Stimulated activated naive B cell treated with anti-CD40 and anti-IgM and Interleukin-4, amounts not matched to agents 10 μg/mL and 1 μg/mL and 100 μg/mL, for 72 hours (primary cell): Measurements from ENCODE around the gene ZNF652.
A peak's percentile ranks its signal among the peaks of the same experiment; 100 is the strongest.
"Not testable (repeated sequence)": the region's sequence is repeated elsewhere in the genome, so short reads cannot be mapped to it uniquely, and the experiment has no call there.

Experiments used
- ATAC-seq, 2 donors: fragments of 150-1000 bp; cut with Tn5 transposase; replicated peaks; 2 replicates each; pipeline ENCODE4 v1.10.0; 2021; ENCODE audit warnings: moderate library complexity in 1 of 2
- DNase-seq: peaks from one replicate; pipeline ENCODE4 v3.0.0; 2021
- H3K27ac Mint-ChIP-seq: one replicate; pipeline ENCODE4 v1.8.0; 2022; ENCODE audit warnings: mild to moderate bottlenecking, mixed read lengths
- H3K27me3 Mint-ChIP-seq, 2 donors: one replicate each; pipeline ENCODE4 v1.8.0; 2022; ENCODE audit warnings: mixed read lengths in 2 of 2
- H3K36me3 Mint-ChIP-seq, 2 donors: one replicate each; pipeline ENCODE4 v1.8.0; 2022; ENCODE audit warnings: mixed read lengths in 2 of 2, mild to moderate bottlenecking in 1 of 2
- H3K4me1 Mint-ChIP-seq, 2 donors: one replicate each; pipeline ENCODE4 v1.8.0; 2022; ENCODE audit warnings: mixed read lengths in 2 of 2, mild to moderate bottlenecking in 1 of 2
- H3K4me3 Mint-ChIP-seq, 2 donors: one replicate each; pipeline ENCODE4 v1.8.0; 2022; ENCODE audit warnings: mild to moderate bottlenecking in 2 of 2, mixed read lengths in 2 of 2, moderate library complexity in 1 of 2
- H3K9me3 Mint-ChIP-seq, 2 donors: one replicate each; pipeline ENCODE4 v1.8.0; 2022; ENCODE audit warnings: mixed read lengths in 2 of 2, mild to moderate bottlenecking in 1 of 2

ZNF652 gene

DNA sequence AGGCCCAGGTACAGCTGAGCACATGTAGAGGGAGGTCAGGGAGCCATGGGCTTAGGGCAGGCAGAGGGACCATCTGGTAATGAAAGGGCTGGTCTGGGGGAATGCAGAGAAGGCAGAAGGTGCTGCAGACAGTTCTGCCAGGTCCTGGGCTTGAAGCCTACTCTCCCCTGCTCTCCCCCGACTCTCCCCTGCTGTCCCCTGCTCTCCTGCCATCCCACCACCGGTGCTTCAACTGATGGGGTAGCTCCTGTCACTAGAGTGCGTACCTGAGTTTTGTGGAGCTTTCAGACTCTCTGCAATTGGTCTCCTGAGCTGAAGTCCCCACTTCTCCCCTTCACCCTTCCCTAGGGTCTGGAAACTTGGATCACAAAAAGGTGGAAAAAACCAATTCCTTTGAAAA lies 94.1 kb downstream of the ZNF652 start:
- Mint-ChIP-seq H3K27ac (no peak overlapping the region), H3K36me3 (no peaks in the 10 kb centered on the region), H3K9me3 (no peaks in the 10 kb centered on the region), H3K4me3 (no peak overlapping the region), H3K4me1 (no peaks in the 10 kb centered on the region), H3K27me3 (peaks cover 12 to 25% of the 10 kb centered on the region in 2 donors)
- ATAC-seq: no peak
- DNase-seq: no peak

- no peak overlapping the region for H3K4me3 Mint-ChIP-seq
- no peaks in the 10 kb centered on the region for H3K36me3 Mint-ChIP-seq
- DNase-seq (no peak), ATAC-seq (no peak)
- no peak overlapping the region for H3K27ac Mint-ChIP-seq
- no peaks in the 10 kb centered on the region for H3K9me3 Mint-ChIP-seq
- peaks cover under 1% of the 10 kb centered on the region in 2 donors for H3K4me1 Mint-ChIP-seq
- H3K27me3 Mint-ChIP-seq: peaks cover 21 to 25% of the 10 kb centered on the region in 2 donors
These were observed 95.8 kb downstream of the ZNF652 start for GRCh38 chr17:49266233-49266632.

- not testable (repeated sequence) for H3K36me3 Mint-ChIP-seq, ATAC-seq, H3K4me1 Mint-ChIP-seq, DNase-seq, H3K9me3 Mint-ChIP-seq, H3K4me3 Mint-ChIP-seq, H3K27ac Mint-ChIP-seq
- peaks cover 18 to 27% of the 10 kb centered on the region in 2 donors for H3K27me3 Mint-ChIP-seq
These were observed 100.5 kb downstream of the ZNF652 start for GRCh38 chr17:49261540-49261939.

GRCh38 chr17:49260817-49261291 lies 101.2 kb downstream of the ZNF652 start:
- H3K36me3 Mint-ChIP-seq: no peaks in the 10 kb centered on the region
- H3K9me3 Mint-ChIP-seq: no peaks in the 10 kb centered on the region
- peaks cover 18 to 27% of the 10 kb centered on the region in 2 donors for H3K27me3 Mint-ChIP-seq
- peak overlapping the region; percentile 31 for H3K27ac Mint-ChIP-seq
- DNase-seq (no peak), ATAC-seq (peak; percentile 3 to 14)
- peaks cover 7 to 9% of the 10 kb centered on the region in 2 donors for H3K4me1 Mint-ChIP-seq
- H3K4me3 Mint-ChIP-seq: peak overlapping the region; percentile 76 to 85

DNA sequence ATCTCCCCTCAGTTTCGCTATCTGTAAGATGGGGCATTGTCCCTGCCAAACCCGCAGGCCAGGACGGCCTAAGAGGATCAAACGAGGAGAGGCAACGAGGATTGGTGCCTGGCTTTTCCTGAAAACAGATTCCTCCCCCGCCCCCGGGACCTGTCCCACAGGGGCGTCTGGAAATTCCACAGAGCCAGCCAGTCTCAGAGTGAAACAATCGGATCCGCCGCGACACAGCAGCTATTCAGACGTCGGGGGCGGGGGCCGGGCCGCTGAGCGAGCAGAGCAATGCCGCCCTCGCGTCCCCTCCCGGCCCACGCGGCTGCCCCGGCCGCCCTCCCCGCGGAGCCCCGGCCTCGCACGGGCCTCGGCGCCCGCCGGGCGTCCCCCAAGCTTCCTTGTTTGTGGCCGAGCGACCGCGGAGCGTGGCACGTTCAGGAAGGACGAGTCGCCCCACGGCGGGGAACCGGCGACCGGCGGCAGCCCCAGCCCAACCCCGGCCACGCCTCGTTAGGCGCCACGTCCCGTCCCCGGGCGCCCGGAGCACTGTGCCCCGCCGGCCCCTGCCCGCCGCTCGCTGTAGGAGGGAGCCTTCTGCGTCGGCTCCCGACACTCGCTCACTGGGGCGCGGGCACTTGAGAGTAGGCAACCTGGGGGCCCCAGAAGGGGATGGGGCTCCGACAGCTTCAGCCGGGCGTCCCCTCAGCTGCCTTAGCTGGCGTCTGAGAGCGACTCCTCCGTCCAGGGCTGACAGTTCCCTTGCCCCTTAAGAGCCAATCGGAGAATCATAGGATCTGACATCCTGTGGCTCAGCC lies 101.8 kb downstream of the ZNF652 start:
- no peaks in the 10 kb centered on the region for H3K36me3 Mint-ChIP-seq
- H3K27ac Mint-ChIP-seq: peak overlapping the region; percentile 84
- peak overlapping the region; percentile 85 for H3K4me3 Mint-ChIP-seq
- ATAC-seq: peak; percentile 82 to 83
- DNase-seq: peak; percentile 33
- H3K27me3 Mint-ChIP-seq: peaks cover 16 to 27% of the 10 kb centered on the region in 2 donors
- H3K4me1 Mint-ChIP-seq: peaks cover 7 to 9% of the 10 kb centered on the region in 2 donors
- H3K9me3 Mint-ChIP-seq: no peaks in the 10 kb centered on the region

DNA sequence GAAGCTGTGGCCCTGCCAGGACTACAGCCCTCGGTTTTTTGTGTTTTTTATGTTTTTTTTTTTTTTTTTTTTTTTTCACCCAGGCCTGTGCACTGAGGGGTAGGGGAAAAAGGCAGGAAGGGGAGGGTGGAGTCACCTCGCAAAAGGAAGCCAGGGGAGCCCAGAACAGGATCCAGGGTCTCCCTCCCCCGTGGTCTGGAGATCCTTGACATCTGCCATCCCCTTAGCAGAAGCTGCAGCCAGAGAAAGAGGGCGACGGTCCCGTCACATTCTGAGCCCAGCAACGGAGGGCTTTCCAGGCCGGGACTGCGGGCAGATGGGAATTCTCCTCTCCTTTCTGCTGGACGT lies 102.4 kb downstream of the ZNF652 start:
- Mint-ChIP-seq H3K36me3 (no peaks in the 10 kb centered on the region), H3K4me3 (peak overlapping the region; percentile 85), H3K4me1 (peaks cover 7 to 9% of the 10 kb centered on the region in 2 donors), H3K9me3 (no peaks in the 10 kb centered on the region), H3K27ac (no peak overlapping the region), H3K27me3 (peaks cover 10 to 27% of the 10 kb centered on the region in 2 donors)
- peak; percentile 4 to 8 for ATAC-seq
- no peak for DNase-seq

GRCh38 chr17:49258394-49258793 lies 103.7 kb downstream of the ZNF652 start:
- Mint-ChIP-seq H3K36me3 (no peaks in the 10 kb centered on the region), H3K4me1 (peaks cover 7 to 9% of the 10 kb centered on the region in 2 donors), H3K27me3 (peaks cover 3 to 19% of the 10 kb centered on the region in 2 donors), H3K27ac (no peak overlapping the region), H3K9me3 (no peaks in the 10 kb centered on the region), H3K4me3 (no peak overlapping the region)
- no peak for DNase-seq
- ATAC-seq: no peak

GRCh38 chr17:49255125-49255524 lies 106.9 kb downstream of the ZNF652 start:
- H3K9me3 Mint-ChIP-seq: no peaks in the 10 kb centered on the region
- H3K4me1 Mint-ChIP-seq: no peaks in the 10 kb centered on the region
- H3K36me3 Mint-ChIP-seq: no peaks in the 10 kb centered on the region
- H3K4me3 Mint-ChIP-seq: no peak overlapping the region
- no peak overlapping the region for H3K27ac Mint-ChIP-seq
- peaks cover 7 to 15% of the 10 kb centered on the region in 2 donors for H3K27me3 Mint-ChIP-seq
- no peak for DNase-seq
- no peak for ATAC-seq

DNA sequence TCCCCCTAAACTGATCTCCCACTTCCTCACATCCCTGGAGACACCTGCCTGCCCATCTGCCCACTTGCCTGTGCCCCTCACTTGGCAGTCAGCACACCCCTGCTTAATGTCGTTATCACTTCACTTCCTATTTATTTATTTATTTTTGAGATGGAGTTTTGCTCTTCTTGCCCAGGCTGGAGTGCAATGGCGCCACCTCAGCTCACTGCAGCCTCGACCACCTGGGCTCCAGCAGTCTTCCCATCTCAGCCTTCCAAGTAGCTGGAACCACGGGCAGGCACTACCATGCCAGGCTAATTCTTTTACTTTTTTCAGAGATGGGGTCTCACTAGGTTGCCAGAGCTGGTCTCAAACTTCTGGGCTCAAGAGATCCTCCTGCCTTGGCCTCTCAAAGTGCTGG lies 108.0 kb downstream of the ZNF652 start:
- Mint-ChIP-seq H3K9me3 (no peaks in the 10 kb centered on the region), H3K27ac (no peak overlapping the region), H3K27me3 (peaks cover 10 to 25% of the 10 kb centered on the region in 2 donors), H3K4me1 (peaks cover 0 to 2% of the 10 kb centered on the region in 2 donors), H3K36me3 (no peaks in the 10 kb centered on the region), H3K4me3 (no peak overlapping the region)
- ATAC-seq (no peak), DNase-seq (no peak)

- Mint-ChIP-seq H3K27ac (no peak overlapping the region), H3K9me3 (no peaks in the 10 kb centered on the region), H3K36me3 (no peaks in the 10 kb centered on the region), H3K4me3 (no peak overlapping the region), H3K4me1 (peaks cover 0 to 2% of the 10 kb centered on the region in 2 donors), H3K27me3 (peaks cover 22 to 39% of the 10 kb centered on the region in 2 donors)
- DNase-seq (no peak), ATAC-seq (no peak)
These were observed 109.8 kb downstream of the ZNF652 start for GRCh38 chr17:49252148-49252695.

DNA sequence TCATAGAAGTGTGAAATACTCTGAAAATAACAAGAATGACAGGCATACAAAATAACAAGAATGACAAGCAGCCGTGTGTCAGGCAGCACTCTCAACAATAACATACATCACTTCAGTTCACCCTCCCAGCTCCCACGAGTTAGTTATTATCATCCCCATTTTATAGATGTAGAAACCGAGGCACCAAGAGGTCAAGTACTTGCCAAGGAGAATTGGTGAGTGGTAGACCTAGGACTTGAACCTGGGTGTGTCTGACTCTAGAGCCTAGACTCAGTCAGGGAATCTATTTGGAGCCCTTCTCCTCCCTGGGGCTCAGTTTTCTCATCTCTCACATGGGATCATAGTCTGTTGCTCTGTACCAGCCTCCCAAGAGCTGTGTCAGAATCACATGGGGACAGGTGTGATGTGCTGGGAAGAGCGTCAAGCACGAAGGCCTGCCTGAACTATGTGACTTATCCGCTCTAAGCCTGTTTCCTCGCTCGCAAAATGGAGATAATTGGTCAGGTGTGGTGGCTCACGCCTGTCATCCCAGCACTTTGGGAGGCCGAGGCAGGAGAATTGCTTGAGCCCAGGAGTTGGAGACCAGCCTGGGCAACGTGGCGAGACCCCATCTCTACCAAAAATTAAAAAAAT lies 112.0 kb downstream of the ZNF652 start:
- Mint-ChIP-seq H3K4me1 (peaks cover 0 to 2% of the 10 kb centered on the region in 2 donors), H3K9me3 (no peaks in the 10 kb centered on the region), H3K27ac (no peak overlapping the region), H3K27me3 (peaks cover 36 to 60% of the 10 kb centered on the region in 2 donors), H3K36me3 (no peaks in the 10 kb centered on the region), H3K4me3 (no peak overlapping the region)
- no peak for ATAC-seq
- DNase-seq: no peak

GRCh38 chr17:49249292-49249794 lies 112.7 kb downstream of the ZNF652 start:
- ATAC-seq (no peak), DNase-seq (no peak)
- H3K9me3 Mint-ChIP-seq: no peaks in the 10 kb centered on the region
- no peak overlapping the region for H3K27ac Mint-ChIP-seq
- H3K4me1 Mint-ChIP-seq: peaks cover 1 to 2% of the 10 kb centered on the region in 2 donors
- H3K27me3 Mint-ChIP-seq: peaks cover 36 to 66% of the 10 kb centered on the region in 2 donors
- H3K4me3 Mint-ChIP-seq: no peak overlapping the region
- H3K36me3 Mint-ChIP-seq: no peaks in the 10 kb centered on the region

DNA sequence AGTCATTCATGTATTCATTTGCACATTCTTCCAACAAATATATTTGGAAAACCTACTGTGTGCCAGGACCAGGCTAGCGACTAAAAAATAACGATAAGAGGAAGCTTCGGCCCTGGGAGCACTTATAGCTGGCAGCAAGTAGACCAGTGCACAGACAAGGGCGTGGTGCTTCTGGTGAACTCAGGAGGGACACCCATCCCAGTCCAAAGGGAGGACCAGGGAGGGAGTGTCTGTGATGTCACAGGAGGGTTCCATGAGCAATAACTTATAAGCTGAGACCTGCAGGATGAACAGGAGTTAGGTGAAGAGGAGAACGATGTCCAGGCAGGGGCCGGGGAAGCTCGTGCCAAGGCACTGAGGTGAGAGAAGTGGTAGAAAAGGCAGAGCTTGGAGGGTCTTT lies 114.1 kb downstream of the ZNF652 start:
- H3K27me3 Mint-ChIP-seq: peaks cover 35 to 69% of the 10 kb centered on the region in 2 donors
- no peak overlapping the region for H3K27ac Mint-ChIP-seq
- peaks cover 2 to 6% of the 10 kb centered on the region in 2 donors for H3K4me1 Mint-ChIP-seq
- H3K36me3 Mint-ChIP-seq: no peaks in the 10 kb centered on the region
- ATAC-seq (no peak), DNase-seq (no peak)
- H3K4me3 Mint-ChIP-seq: no peak overlapping the region
- H3K9me3 Mint-ChIP-seq: no peaks in the 10 kb centered on the region

GRCh38 chr17:49244839-49245238 lies 117.2 kb downstream of the ZNF652 start:
- no peak for DNase-seq
- H3K36me3 Mint-ChIP-seq: no peaks in the 10 kb centered on the region
- H3K4me1 Mint-ChIP-seq: peaks cover 2 to 6% of the 10 kb centered on the region in 2 donors
- no peak for ATAC-seq
- peaks cover 36 to 69% of the 10 kb centered on the region in 2 donors for H3K27me3 Mint-ChIP-seq
- H3K27ac Mint-ChIP-seq: no peak overlapping the region
- no peak overlapping the region for H3K4me3 Mint-ChIP-seq
- no peaks in the 10 kb centered on the region for H3K9me3 Mint-ChIP-seq
